T-helper 2 cell treated with Interferon-gamma antibody and Interleukin-4, amounts not matched to agents 100 ng/mL and 5 ng/mL, for 36 hours (primary cell): Measurements from ENCODE around the gene MT1M. TPM values are rescaled to one million over a fixed set of nuclear protein-coding genes. Genes with fewer than 3 reads are reported as not detected.
"Not testable (repeated sequence)": the region's sequence is repeated elsewhere in the genome, so short reads cannot be mapped to it uniquely, and the experiment has no call there.

ENCODE experiments used
- intact Hi-C: fragments of 100-400 bp; cut with micrococcal nuclease; formaldehyde crosslinking; loops from one replicate; pipeline ENCODE4 v1.15.1; 2023
- total RNA-seq: library from RNA; stranded (reverse); gene quantifications from 2 replicates; pipeline ENCODE4 v1.2.3, GENCODE V29; 2022

Gene MT1M
- total RNA-seq, 1 donor from 2014 or later, result not detected

- intact Hi-C loops, result not testable (repeated sequence)
These were observed 39.2 kb downstream of the MT1M start for GRCh38 chr16:56671691-56672090.

- intact Hi-C loops, result not testable (repeated sequence)
These were observed 39.7 kb downstream of the MT1M start for GRCh38 chr16:56672171-56672570.

- intact Hi-C loops, result no loop called here
These were observed 40.5 kb downstream of the MT1M start for GRCh38 chr16:56672761-56673536.

- intact Hi-C loops, result no loop called here
These were observed 41.5 kb downstream of the MT1M start for GRCh38 chr16:56673921-56674320.

DNA sequence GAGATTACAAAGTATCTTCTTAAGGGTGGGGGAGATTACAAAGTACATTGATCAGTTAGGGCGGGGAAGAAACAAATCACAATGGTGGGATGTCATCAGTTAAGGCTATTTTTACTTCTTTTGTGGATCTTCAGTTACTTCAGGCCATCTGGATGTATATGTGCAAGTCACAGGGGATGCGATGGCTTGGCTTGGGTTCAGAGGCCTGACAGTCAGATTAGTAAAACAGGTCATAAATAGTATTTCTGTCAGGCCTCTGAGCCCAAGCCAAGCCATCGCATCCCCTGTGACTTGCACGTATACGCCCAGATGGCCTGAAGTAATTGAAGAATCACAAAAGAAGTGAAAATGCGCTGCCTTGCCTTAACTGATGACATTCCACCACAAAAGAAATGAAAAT lies 42.1 kb downstream of the MT1M start:
- intact Hi-C loops, result not testable (repeated sequence)

- intact Hi-C loops, result no loop called here
These were observed 43.3 kb downstream of the MT1M start for GRCh38 chr16:56675685-56676210.

GRCh38 chr16:56677474-56677873 lies 45.0 kb downstream of the MT1M start:
- intact Hi-C loops, result no loop called here

- intact Hi-C loops, result no loop called here
These were observed 46.7 kb downstream of the MT1M start for GRCh38 chr16:56679078-56679730.

GRCh38 chr16:56679818-56680217 lies 47.4 kb downstream of the MT1M start:
- intact Hi-C loops, result loop anchor here (5.0 kb wide), 1 partner anchor 38 kb away; no protein-coding TSS in a partner anchor

DNA sequence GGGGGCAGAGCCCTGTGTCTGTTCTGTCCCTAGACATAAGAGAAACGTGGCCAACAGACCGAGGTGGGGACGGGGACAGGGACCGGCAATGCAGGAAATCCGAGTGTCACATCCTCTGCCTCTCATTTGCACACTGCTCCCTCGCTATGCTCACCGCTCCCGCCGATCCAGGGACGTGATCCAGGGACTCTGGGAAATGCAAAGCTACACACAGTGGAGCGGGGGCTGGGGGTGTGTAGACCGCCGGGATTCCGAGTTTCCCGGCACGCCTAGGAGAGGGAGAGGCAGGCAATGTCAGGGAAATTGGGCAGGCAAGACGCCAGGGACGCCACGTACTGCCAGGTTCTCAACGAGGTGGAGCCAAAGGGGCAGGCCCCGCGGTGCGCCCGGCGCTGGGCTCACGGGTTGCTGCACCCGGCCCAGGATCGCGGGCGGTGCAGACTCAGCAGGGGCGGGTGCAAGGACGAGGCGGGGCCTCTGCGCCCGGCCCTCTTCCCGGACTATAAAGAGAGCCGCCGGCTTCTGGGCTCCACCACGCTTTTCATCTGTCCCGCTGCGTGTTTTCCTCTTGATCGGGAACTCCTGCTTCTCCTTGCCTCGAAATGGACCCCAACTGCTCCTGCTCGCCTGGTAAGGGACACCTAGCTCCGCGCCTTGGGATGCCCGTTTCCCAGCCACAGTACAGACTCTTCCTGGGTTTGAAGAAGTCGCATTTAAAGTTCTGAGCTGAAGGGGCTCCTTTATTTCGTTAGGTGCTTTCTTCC lies 49.7 kb downstream of the MT1M start, which contains the start of gene MT1X:
Gene MT1X, plus strand, starts transcription at position 532 of the 764 bp plus-strand sequence. Its CDS starts 71 bp downstream, at position 603.
- intact Hi-C loops, result loop anchor here (1.0 to 5.0 kb wide), 6 partner anchors 20 to 105 kb away; partner anchors contain the start of genes MT1E and MT2A

DNA sequence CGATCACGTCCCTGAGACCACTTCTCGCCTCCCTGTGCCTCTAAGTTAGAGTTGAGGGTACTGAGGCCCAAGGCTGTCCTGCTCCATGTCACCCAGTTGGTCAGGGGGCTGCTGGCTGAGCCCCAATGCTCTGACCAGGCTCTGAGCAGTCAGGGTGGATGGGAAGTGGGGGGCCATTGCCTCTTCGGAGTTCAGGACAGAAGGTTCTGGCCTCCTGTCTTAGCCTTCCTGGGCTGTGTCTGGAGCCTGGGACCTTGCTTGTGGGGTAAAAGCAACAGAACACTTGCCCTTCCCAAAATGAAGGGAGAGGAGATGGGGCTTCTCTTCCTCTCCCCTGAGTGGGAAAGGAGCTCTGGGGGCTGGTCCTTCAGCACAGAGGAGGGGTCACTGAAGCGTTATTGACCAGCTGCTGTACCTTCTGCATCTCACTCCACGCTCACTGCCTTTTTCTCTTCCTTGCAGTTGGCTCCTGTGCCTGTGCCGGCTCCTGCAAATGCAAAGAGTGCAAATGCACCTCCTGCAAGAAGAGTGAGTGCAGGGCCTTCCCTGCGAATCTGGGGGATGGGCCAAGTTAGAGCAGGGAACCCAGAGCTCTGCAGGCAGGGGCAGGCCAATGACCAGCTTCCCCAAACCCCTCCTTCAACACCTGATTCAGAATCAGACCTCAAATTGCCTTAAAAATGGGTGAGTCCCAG lies 50.4 kb downstream of the MT1M start:
- intact Hi-C loops, result loop anchor here (1.0 to 5.0 kb wide), 6 partner anchors 19 to 106 kb away; partner anchors contain the start of genes MT1E and MT2A

Other genes starting within 250 kb of the MT1M start
- 57.1 and 60.6 TPM in 2 replicates for gene AMFR, start 207.1 kb upstream of the MT1M start, total RNA-seq
- gene NUDT21, start 181.3 kb upstream of the MT1M start, total RNA-seq, result 224 and 230 TPM in 2 replicates
- gene OGFOD1, start 181.1 kb upstream of the MT1M start, total RNA-seq, result 50.6 TPM in 2 replicates
- 12.5 and 15.8 TPM in 2 replicates for gene BBS2, start 112.6 kb upstream of the MT1M start, total RNA-seq
- gene MT4, start 67.6 kb upstream of the MT1M start, total RNA-seq, result not detected in 2 replicates
- 3.4 and 4.9 TPM in 2 replicates for gene MT3, start 43.1 kb upstream of the MT1M start, total RNA-seq
- gene MT2A, start 24.1 kb upstream of the MT1M start, total RNA-seq, result 282 and 285 TPM in 2 replicates
- 169 and 187 TPM in 2 replicates for gene MT1E, start 6.9 kb upstream of the MT1M start, total RNA-seq
- gene MT1A, start 6.0 kb downstream of the MT1M start, total RNA-seq, result 0.57 and 0.82 TPM in 2 replicates
- not detected in 2 replicates for gene MT1B, start 19.2 kb downstream of the MT1M start, total RNA-seq
- gene MT1F, start 25.3 kb downstream of the MT1M start, total RNA-seq, result 18.5 and 24.1 TPM in 2 replicates
- 27.6 and 30.1 TPM in 2 replicates for gene MT1G, start 35.4 kb downstream of the MT1M start, total RNA-seq
- 1.7 and 4.8 TPM in 2 replicates for gene MT1H, start 37.2 kb downstream of the MT1M start, total RNA-seq
- 61.4 and 64.6 TPM in 2 replicates for gene MT1X, start 49.8 kb downstream of the MT1M start, total RNA-seq
- 97.2 and 101 TPM in 2 replicates for gene NUP93, start 97.5 kb downstream of the MT1M start, total RNA-seq
- gene SLC12A3, start 232.5 kb downstream of the MT1M start, total RNA-seq, result not detected in 2 replicates